Measurements from ENCODE around the gene CLCNKA.
"Not testable (repeated sequence)": the region's sequence is repeated elsewhere in the genome, so short reads cannot be mapped to it uniquely, and the experiment has no call there.

The CLCNKA gene

GRCh38 chr1:16047791-16048475, 26.1 kb downstream of the CLCNKA start:
- TF ChIP-seq, protein P1, sequence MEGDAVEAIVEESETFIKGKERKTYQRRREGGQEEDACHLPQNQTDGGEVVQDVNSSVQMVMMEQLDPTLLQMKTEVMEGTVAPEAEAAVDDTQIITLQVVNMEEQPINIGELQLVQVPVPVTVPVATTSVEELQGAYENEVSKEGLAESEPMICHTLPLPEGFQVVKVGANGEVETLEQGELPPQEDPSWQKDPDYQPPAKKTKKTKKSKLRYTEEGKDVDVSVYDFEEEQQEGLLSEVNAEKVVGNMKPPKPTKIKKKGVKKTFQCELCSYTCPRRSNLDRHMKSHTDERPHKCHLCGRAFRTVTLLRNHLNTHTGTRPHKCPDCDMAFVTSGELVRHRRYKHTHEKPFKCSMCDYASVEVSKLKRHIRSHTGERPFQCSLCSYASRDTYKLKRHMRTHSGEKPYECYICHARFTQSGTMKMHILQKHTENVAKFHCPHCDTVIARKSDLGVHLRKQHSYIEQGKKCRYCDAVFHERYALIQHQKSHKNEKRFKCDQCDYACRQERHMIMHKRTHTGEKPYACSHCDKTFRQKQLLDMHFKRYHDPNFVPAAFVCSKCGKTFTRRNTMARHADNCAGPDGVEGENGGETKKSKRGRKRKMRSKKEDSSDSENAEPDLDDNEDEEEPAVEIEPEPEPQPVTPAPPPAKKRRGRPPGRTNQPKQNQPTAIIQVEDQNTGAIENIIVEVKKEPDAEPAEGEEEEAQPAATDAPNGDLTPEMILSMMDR (IDR thresholded peaks at IDR 0.05; ENCODE audit: control insufficient read depth, extremely low read depth, insufficient read depth), result no peak
- no peak for DNase-seq (ENCODE audit: low read depth)
- H3K4me3 ChIP-seq (ENCODE audit: low read depth, low read length), result no peak overlapping the region

DNA sequence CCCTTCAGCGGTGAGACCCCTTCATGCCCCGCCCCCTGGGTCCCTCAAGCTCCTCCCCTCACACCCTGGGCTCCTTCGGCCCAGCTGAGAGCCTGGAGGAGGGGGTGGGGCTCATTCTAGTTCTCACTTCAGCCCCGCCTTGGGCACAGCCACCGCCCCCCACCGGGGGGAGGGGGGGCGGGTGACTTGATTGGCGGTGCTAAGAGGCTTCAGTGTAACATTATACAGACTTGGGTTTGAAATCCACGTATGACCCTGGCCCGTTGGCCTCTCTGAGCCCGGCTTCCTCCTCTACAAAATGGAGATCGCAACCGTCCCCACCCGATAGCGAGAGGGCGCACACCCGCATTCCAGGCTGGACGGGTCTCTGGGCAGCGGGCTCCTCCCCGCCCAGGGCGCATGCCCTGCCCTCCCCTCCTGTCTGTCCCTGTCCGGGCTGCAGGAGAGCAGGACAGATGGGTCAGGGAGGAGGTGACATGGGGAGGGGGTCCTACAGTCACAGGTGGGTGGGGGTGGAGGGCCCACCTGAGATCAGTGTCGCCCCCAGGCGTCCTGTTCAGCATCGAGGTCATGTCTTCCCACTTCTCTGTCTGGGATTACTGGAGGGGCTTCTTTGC, 26.8 kb downstream of the CLCNKA start:
- no peak for DNase-seq (ENCODE audit: low read depth)
- no peak overlapping the region for H3K4me3 ChIP-seq (ENCODE audit: low read depth, low read length)
- TF ChIP-seq, protein P1 (IDR thresholded peaks at IDR 0.05; ENCODE audit: control insufficient read depth, extremely low read depth, insufficient read depth), result no peak

- no peak overlapping the region for H3K4me3 ChIP-seq (ENCODE audit: low read depth, low read length)
- TF ChIP-seq, protein P1 (IDR thresholded peaks at IDR 0.05; ENCODE audit: control insufficient read depth, extremely low read depth, insufficient read depth), result no peak
- no peak for DNase-seq (ENCODE audit: low read depth)
Observed at GRCh38 chr1:16050328-16050727, 28.5 kb downstream of the CLCNKA start.

DNA sequence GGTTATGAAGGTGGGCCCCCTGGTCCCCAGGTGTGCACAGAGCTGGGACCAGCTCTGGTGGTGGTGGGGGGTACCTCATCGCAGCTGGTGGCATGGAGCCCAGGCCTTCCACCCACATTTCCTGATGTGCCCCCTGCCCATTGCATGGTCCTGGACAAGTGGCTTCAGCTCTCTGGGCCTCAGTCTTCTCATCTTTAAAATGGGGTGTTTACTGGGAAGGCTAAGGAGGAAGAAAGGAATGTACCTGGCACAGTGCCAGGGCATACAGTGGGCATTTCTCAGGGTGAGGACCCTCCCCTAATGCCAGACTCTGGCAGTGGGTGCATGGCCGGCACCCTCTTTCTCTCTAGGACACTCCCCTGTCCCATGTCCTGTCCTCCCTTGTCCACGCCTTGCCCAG, 29.2 kb downstream of the CLCNKA start:
- H3K4me3 ChIP-seq (ENCODE audit: low read depth, low read length), result no peak overlapping the region
- TF ChIP-seq, protein P1 (IDR thresholded peaks at IDR 0.05; ENCODE audit: control insufficient read depth, extremely low read depth, insufficient read depth), result no peak
- no peak for DNase-seq (ENCODE audit: low read depth)

DNA sequence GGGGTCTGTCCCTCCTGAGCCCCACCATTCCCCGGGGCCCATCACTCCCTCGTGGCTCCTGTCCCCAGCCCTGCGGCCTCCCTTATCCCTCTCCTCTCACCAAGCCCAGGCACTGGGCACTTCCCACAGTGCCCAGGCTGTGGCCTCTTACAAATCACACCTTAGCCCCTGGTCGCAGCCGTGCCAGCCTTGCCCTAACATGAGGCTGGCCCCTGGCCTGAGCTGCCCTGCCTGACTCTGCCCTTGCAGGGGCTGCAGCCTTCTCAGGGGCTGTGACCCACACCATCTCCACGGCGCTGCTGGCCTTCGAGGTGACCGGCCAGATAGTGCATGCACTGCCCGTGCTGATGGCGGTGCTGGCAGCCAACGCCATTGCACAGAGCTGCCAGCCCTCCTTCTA, 30.1 kb downstream of the CLCNKA start:
- not testable (repeated sequence) for H3K4me3 ChIP-seq (ENCODE audit: low read depth, low read length); DNase-seq (ENCODE audit: low read depth)

GRCh38 chr1:16053781-16054502, 32.1 kb downstream of the CLCNKA start:
- no peak for DNase-seq (ENCODE audit: low read depth)
- TF ChIP-seq, protein P1 (IDR thresholded peaks at IDR 0.05; ENCODE audit: control insufficient read depth, extremely low read depth, insufficient read depth), result no peak
- no peak overlapping the region for H3K4me3 ChIP-seq (ENCODE audit: low read depth, low read length)
